GM19193 (cell line): Measurements from ENCODE around the gene INTS2.

ENCODE experiments used
- POLR2A ChIP-seq: IDR thresholded peaks from 4 replicates; pipeline ENCODE4 v1.6.1; 2011; ENCODE audit not compliant: insufficient read depth, insufficient read length; ENCODE audit errors: extremely low read depth

The INTS2 gene

DNA sequence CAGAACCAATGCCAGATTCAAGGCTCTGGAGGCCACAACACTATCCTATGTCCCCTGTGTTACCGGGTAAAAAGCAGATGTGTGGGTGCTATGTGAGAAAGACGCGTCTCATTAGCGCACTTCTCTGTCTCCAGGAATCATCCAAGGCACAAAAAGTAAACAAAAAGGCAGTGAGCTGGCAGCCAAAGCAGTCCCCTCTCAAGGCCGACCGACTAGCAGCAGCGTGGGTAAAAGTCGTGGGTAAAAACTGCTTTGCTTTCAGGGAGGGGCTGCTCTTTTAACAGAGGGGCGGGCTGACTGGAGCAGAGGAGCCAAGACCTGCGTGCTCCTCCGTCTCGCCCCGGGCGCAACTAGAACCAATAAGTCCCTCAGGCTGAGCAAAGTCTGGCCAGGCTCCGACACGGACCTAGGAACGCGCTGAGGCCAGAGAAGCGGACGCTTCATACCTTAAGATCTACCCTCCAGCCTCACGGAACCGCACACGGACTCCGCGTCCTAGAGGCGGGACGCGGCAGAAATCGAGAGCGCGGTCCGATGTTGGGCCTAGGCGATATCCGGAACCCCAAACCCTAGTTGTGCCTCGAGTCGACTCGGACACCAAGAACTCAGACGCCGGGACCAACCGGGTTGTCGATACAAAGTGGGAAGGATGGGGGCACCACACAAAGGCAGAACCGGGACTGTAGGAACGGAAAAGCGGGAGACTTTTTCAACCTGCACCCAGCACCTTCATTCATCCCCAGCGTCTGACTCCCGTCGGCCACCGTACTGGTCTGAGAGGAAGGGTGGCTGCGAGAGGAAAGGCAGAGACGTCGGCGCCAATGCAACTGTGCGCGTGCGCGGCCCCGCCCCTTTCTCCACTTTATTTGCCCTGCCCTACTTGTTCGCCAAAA lies at the start of gene INTS2:
TSS of gene INTS2 (minus strand) at position 775 of the 893 bp plus-strand sequence. CDS start 1,338 bp downstream, outside the sequence.
- peak; percentile 95 for TF ChIP-seq POLR2A

GRCh38 chr17:61974115-61974514 lies 46.3 kb upstream of the INTS2 start:
- TF ChIP-seq POLR2A = no peak

- TF ChIP-seq POLR2A = no peak
These were observed 44.5 kb upstream of the INTS2 start for GRCh38 chr17:61972311-61972710.

DNA sequence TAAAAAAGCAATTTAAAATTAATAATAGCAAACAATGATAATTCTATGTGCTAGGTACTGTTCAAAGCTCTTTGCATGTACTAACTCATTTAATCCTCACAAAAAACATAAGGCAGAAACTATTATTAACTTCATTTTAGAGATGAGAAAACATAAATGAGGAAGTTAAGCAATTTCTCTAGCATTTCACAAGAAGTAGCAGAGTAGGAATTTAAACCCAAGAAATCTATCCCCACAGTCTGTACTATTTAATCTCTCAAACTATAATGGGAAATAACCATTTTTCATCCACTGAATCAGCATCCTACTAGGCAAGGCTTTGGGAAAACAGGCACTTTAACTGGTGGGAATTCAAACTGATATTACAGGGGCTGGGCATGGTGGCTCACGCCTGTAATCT lies 42.2 kb upstream of the INTS2 start:
- no peak for TF ChIP-seq POLR2A

DNA sequence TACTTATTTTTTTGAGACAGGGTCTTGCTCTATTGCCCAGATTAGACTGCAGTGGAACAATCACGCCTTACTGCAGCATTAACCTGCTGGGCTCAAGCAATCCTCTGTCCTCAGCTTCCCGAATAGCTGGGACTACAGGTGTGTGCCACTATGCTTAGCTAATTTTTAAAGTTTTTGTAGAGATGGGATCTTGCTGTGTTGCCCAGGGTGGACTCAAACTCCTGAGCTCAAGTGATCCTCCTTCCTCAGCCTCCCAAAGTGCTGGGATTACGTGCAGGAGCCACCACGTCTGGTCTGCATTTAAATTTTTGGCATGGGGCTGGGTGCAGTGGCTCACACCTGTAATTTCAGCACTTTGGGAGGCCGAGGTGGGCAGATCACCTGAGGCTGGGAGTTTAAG lies 41.0 kb upstream of the INTS2 start:
- no peak for TF ChIP-seq POLR2A

- TF ChIP-seq POLR2A = no peak
These were observed 39.9 kb upstream of the INTS2 start for GRCh38 chr17:61967729-61968128.

DNA sequence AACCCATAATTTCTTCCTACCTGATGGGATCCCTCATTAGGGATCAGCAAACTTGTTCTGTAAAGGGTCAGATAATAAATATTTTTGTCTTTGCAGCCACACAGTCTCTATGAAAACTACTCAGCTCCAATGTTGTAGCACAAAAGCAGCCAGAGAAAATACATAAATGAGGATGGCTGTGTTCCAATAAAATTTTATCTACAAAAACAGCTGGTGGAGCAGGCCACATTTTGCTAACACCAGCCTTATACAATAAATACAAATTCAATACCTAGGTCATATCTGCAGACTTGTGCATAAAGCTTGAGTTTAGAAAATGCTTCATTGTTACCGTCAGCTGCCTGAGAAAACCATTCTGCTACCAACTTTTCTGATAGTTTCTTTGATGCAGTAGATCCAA lies 38.4 kb upstream of the INTS2 start:
- TF ChIP-seq POLR2A = no peak

DNA sequence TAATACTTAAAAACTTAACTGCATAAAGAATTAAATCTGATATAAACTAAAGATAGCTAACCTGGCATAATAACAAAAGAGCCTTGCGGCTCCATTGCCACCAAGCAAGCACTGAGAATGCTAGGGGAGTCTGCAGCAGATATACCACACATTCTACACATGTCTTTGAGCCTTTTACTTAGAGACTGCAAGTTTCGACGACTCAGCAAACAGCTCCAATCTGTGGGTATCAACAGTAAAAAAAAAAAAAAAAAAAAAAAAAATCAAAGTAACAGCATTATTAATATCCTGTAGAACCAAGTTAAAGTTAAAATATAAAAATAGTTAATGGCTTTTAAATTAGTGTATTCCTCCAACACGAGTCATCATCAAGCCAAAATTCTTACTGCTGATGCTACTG lies 27.8 kb upstream of the INTS2 start:
- no peak for TF ChIP-seq POLR2A

GRCh38 chr17:61947367-61948078 lies 19.7 kb upstream of the INTS2 start:
- TF ChIP-seq POLR2A = no peak

DNA sequence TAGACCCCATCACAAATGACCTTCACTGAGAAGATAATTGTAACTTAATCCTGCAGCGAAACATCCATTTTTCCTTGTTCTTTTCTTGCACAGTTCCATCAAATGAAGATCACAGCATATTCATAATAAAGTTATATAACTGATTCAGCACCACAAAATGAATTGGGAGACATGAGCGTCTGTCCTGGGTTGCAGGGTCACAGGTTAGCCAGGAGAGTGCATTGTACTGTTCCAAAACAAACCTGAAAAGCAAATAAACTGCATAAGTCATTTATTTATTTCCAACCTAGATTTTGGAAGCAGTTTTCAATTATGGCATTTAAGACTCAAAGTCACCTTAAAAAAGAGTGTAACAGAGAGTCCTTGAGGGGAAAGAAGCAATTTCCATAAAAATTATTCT lies 18.6 kb upstream of the INTS2 start:
- no peak for TF ChIP-seq POLR2A

DNA sequence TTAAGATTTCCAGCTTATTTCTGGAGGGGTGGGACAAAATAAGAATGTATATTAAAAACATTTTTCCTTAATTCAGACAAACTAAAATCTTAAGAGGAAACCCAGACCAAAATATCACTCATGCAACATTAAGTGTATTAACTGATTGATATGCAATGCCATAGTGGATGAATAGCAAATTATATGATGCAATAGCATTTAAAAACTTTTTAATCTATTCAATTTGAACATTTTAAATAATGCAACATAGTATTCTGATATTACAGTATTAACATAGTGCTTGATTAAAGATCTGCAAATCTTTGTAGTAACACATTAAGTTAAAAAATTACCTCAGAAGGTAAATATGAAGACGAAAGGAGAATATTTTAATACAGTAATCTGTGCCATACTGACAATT lies 15.3 kb upstream of the INTS2 start:
- no peak for TF ChIP-seq POLR2A

DNA sequence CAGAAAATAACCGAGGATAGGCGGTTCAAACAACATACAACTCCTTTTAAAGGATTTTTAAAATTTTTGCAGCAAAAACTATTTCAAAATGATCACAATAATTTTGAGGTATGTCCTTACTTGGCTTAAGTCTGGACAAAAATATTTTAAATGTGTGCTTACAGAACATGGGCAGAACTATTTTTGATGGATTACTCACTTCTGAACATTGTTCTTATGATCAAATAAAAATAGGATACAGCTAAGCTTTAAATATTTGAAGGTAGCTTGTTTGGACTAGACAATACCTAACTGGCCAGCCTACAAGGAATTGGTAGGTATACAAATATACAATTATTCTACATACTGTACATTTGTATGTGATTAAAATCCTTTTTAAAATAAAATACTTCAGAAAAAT lies 14.3 kb upstream of the INTS2 start:
- TF ChIP-seq POLR2A = no peak

- no peak for TF ChIP-seq POLR2A
These were observed 287 bp upstream of the INTS2 start for GRCh38 chr17:61928101-61928436.

DNA sequence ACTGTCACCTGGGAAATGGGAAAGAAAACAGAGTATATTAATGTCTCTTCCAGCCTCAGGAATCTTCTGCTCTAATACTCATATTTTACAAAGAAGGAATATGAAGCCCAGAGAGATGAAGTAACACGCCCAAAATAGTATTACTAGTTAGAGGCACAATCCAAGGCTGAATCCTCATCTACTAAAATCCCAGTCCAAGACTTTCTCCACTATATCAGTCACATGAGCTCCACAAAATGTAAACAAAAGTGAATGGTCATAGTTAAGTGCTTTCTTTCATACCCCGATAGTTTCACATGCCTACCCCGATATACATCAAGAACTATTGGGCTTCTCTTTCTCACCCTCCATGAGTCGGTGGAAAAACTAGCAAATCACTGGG lies 965 bp downstream of the INTS2 start:
- TF ChIP-seq POLR2A = no peak

GRCh38 chr17:61908292-61909037 lies 19.3 kb downstream of the INTS2 start:
- TF ChIP-seq POLR2A = no peak
